Ovary (tissue), 3 donors: ENCODE measurements around the gene BICDL1.

Source experiments
- EP300 ChIP-seq: sonication (generic); formaldehyde crosslinking; IDR thresholded peaks from one replicate; pipeline ENCODE4 v1.6.1; 2017; ENCODE audit warnings: antibody characterized with exemption
- POLR2A ChIP-seq: fragments of 450-650 bp; IDR thresholded peaks from one replicate; pipeline ENCODE4 v1.6.1; 2017; ENCODE audit warnings: antibody characterized with exemption, mild to moderate bottlenecking, moderate library complexity
- TF ChIP-seq, protein P1 (sequence below), 3 donors: fragments of 450-650 bp in 2 of 3; fragments of 200-600 bp in 1 of 3; IDR thresholded peaks; one replicate each; pipeline versions ENCODE4 v1.5.1 to v1.8.0; 2016 to 2022; ENCODE audit warnings: antibody characterized with exemption in 3 of 3, mild to moderate bottlenecking in 1 of 3
- donor health status: DM: no; HTN: no; CAD: no.

DNA sequence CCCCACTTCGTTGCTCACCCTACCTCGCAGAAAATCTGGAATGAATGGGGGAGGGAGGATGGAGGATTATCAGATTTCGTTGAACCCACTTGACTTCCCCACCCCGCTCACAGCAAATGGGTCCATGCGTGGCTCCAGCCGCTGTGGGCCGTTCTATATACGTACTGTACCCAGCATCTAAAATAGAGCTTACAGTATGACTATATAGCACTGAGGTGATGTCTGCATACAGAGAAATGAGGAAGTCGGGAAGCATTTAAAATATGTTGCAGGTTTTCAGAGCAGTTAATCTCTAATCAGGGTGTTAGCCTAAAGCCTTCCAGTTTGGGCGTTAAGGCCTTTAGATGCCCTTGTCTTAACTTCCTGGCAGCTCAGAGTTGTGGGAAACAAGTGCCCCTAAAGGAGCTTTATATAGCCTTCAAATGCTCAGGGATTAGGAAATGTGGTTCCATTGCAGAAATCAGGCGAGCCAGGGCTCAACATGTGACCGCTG, 1.4 kb downstream of the BICDL1 start:
- TF ChIP-seq, protein P1, sequence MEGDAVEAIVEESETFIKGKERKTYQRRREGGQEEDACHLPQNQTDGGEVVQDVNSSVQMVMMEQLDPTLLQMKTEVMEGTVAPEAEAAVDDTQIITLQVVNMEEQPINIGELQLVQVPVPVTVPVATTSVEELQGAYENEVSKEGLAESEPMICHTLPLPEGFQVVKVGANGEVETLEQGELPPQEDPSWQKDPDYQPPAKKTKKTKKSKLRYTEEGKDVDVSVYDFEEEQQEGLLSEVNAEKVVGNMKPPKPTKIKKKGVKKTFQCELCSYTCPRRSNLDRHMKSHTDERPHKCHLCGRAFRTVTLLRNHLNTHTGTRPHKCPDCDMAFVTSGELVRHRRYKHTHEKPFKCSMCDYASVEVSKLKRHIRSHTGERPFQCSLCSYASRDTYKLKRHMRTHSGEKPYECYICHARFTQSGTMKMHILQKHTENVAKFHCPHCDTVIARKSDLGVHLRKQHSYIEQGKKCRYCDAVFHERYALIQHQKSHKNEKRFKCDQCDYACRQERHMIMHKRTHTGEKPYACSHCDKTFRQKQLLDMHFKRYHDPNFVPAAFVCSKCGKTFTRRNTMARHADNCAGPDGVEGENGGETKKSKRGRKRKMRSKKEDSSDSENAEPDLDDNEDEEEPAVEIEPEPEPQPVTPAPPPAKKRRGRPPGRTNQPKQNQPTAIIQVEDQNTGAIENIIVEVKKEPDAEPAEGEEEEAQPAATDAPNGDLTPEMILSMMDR (IDR thresholded peaks at IDR 0.05) = no peak
- TF ChIP-seq POLR2A (no peak), EP300 (no peak)
